HEK293T (cell line): ENCODE results near the gene JAK3.

Experiments
- BHLHE40 ChIP-seq: fragments of 450-650 bp; IDR thresholded peaks from 2 replicates; pipeline ENCODE4 v1.6.1; 2016; ENCODE audit warnings: mild to moderate bottlenecking, moderate library complexity, borderline replicate concordance
- ELF4 ChIP-seq: fragments of 450-650 bp; IDR thresholded peaks from 2 replicates; pipeline ENCODE4 v1.6.1; 2017; ENCODE audit warnings: antibody characterized with exemption
- FOXM1 ChIP-seq: fragments of 450-650 bp; IDR thresholded peaks from 2 replicates; pipeline ENCODE4 v1.6.1; 2017; ENCODE audit warnings: mild to moderate bottlenecking, borderline replicate concordance
- HDGF ChIP-seq: fragments of 450-650 bp; IDR thresholded peaks from 2 replicates; pipeline ENCODE4 v1.6.1; 2017; ENCODE audit warnings: antibody characterized with exemption, borderline replicate concordance
- SP1 ChIP-seq: fragments of 450-650 bp; IDR thresholded peaks from 2 replicates; pipeline ENCODE4 v1.6.1; 2017
- TARDBP ChIP-seq: fragments of 450-650 bp; IDR thresholded peaks from 2 replicates; pipeline ENCODE4 v1.6.1; 2016

- no peak for TF ChIP-seq HDGF
- no peak for TF ChIP-seq ELF4
- TF ChIP-seq SP1: no peak
- TF ChIP-seq FOXM1: no peak
- TF ChIP-seq BHLHE40: no peak
- no peak for TF ChIP-seq TARDBP
These were observed 1.6 kb downstream of the JAK3 start for GRCh38 chr19:17846146-17846545.
